HEK293 (cell line): ENCODE measurements around the gene SLC38A10.

Experiments
- CTCF ChIA-PET: fragments of 350-600 bp; formaldehyde crosslinking; extraction: SDS; loops from one replicate; lab custom pipeline; 2021; ENCODE audit warnings: antibody characterized with exemption; lab: Yijun Ruan, JAX
- POLR2A ChIA-PET: fragments of 300-600 bp; formaldehyde crosslinking; extraction: SDS; loops from one replicate; lab custom pipeline; 2020; ENCODE audit warnings: antibody characterized with exemption, inconsistent platforms; lab: Yijun Ruan, JAX
- H3K27ac ChIP-seq: fragments of 200-500 bp; sonication (Bioruptor generic); 2 replicates; pipeline ENCODE4 v1.5.1; 2014; ENCODE audit warnings: low read depth, low read length, control low read depth, inconsistent platforms; ENCODE audit errors: extremely low read depth
- H3K36me3 ChIP-seq, 2 experiments: fragments of 200-500 bp in 1 of 2; sonication (Bioruptor generic) in 1 of 2; 1 replicate in 1 of 2; 2 replicates in 1 of 2; pipeline ENCODE4 v1.5.1; 2014 to 2017; ENCODE audit warnings: inconsistent platforms in 2 of 2, low read length in 2 of 2; ENCODE audit not compliant: control insufficient read depth in 2 of 2, insufficient read depth in 1 of 2
- H3K4me1 ChIP-seq: fragments of 200-500 bp; sonication (Bioruptor generic); 2 replicates; pipeline ENCODE4 v1.5.1; 2014; ENCODE audit warnings: mild to moderate bottlenecking, low read length, inconsistent platforms; ENCODE audit not compliant: control insufficient read depth, insufficient read depth
- H3K4me3 ChIP-seq: 2 replicates; pipeline ENCODE4 v1.5.1; 2011; ENCODE audit warnings: low read depth, mild to moderate bottlenecking, control low read depth, low read length, moderate library complexity
- H3K9me3 ChIP-seq: fragments of 200-500 bp; sonication (Bioruptor generic); 2 replicates; pipeline ENCODE4 v1.5.1; 2014; ENCODE audit warnings: low read depth, low read length, inconsistent platforms; ENCODE audit not compliant: control insufficient read depth, insufficient read depth
- ATF2 ChIP-seq: fragments of 450-650 bp; formaldehyde crosslinking; IDR thresholded peaks from 2 replicates; pipeline ENCODE4 v1.5.1; 2016; ENCODE audit warnings: missing biosample characterization, missing genetic modification characterization, low read depth
- ZBTB20 ChIP-seq: fragments of 450-650 bp; formaldehyde crosslinking; IDR thresholded peaks from 2 replicates; pipeline ENCODE4 v1.5.1; 2016; ENCODE audit warnings: missing biosample characterization, missing genetic modification characterization
- ZBTB26 ChIP-seq: fragments of 450-650 bp; formaldehyde crosslinking; optimal IDR thresholded peaks from 2 replicates; pipeline ENCODE3; 2016; ENCODE audit warnings: missing biosample characterization, mild to moderate bottlenecking, missing genetic modification characterization
- ZBTB49 ChIP-seq: fragments of 450-650 bp; formaldehyde crosslinking; IDR thresholded peaks from 2 replicates; pipeline ENCODE4 v1.5.1; 2016; ENCODE audit warnings: missing biosample characterization, missing genetic modification characterization, low read depth
- ZNF248 ChIP-seq: fragments of 450-650 bp; formaldehyde crosslinking; IDR thresholded peaks from 2 replicates; pipeline ENCODE4 v1.5.1; 2017; ENCODE audit warnings: missing biosample characterization, missing genetic modification characterization
- ZNF274 ChIP-seq, 2 experiments: fragments of 200-500 bp in 1 of 2; fragments of 450-650 bp in 1 of 2; sonication (Bioruptor generic) in 1 of 2; formaldehyde crosslinking in 1 of 2; IDR thresholded peaks; 2 replicates each; pipeline versions ENCODE4 v1.5.1 to v1.6.1; 2014 to 2016; ENCODE audit warnings: borderline replicate concordance in 1 of 2, inconsistent platforms in 1 of 2, low read length in 1 of 2, missing biosample characterization in 1 of 2, missing genetic modification characterization in 1 of 2
- ZNF280D ChIP-seq: fragments of 450-650 bp; formaldehyde crosslinking; IDR thresholded peaks from 2 replicates; pipeline ENCODE4 v1.5.1; 2016; ENCODE audit warnings: missing biosample characterization, missing genetic modification characterization
- ZNF362 ChIP-seq: fragments of 450-650 bp; formaldehyde crosslinking; IDR thresholded peaks from 2 replicates; pipeline ENCODE4 v1.5.1; 2016; ENCODE audit warnings: missing biosample characterization, missing genetic modification characterization
- ZNF560 ChIP-seq: fragments of 450-650 bp; formaldehyde crosslinking; IDR thresholded peaks from 2 replicates; pipeline ENCODE4 v1.5.1; 2017; ENCODE audit warnings: missing biosample characterization, missing genetic modification characterization, borderline replicate concordance
- ZNF600 ChIP-seq: fragments of 450-650 bp; formaldehyde crosslinking; IDR thresholded peaks from 2 replicates; pipeline ENCODE4 v1.5.1; 2016; ENCODE audit warnings: missing biosample characterization, missing genetic modification characterization
- ZNF76 ChIP-seq: fragments of 450-650 bp; formaldehyde crosslinking; IDR thresholded peaks from 2 replicates; pipeline ENCODE4; 2016; ENCODE audit warnings: low read depth, missing biosample characterization, missing genetic modification characterization, borderline replicate concordance
- ZSCAN4 ChIP-seq: fragments of 450-650 bp; formaldehyde crosslinking; IDR thresholded peaks from 2 replicates; pipeline ENCODE4 v1.5.1; 2017; ENCODE audit warnings: missing biosample characterization, missing genetic modification characterization

The SLC38A10 gene

GRCh38 chr17:81204578-81204977 is 90.5 kb downstream of the SLC38A10 start (continued):
- TF ChIP-seq ZNF362 (tag by site-specific recombination) (no peak), ZNF600 (peak; percentile 43), ZBTB26 (tag by site-specific recombination) (no peak), ZNF280D (tag by site-specific recombination) (no peak), ATF2 (tag by site-specific recombination) (no peak)

- no peaks in the 10 kb centered on the region for H3K9me3 ChIP-seq
- ChIA-PET POLR2A (interaction anchor here (1.0 kb wide), 1 partner anchor 12 kb away, joined by 3 read pairs; no protein-coding TSS in a partner anchor), CTCF (no interaction called here)
- TF ChIP-seq ZBTB20 (tag by site-specific recombination), result no peak
- TF ChIP-seq ZNF248 (tag by site-specific recombination), result no peak
- TF ChIP-seq ZBTB49 (tag by site-specific recombination), result no peak
- no peak for TF ChIP-seq ZNF560
- no peak for TF ChIP-seq ZNF274 (IDR thresholded peaks at IDR 0.05; ENCODE audit: low read length)
- no peak for TF ChIP-seq ZNF274 (tag by site-specific recombination; IDR thresholded peaks at IDR 0.05; ENCODE audit: borderline replicate concordance)
- no peak for TF ChIP-seq ZNF76 (tag by site-specific recombination)
- TF ChIP-seq ZSCAN4, result no peak
- no peak overlapping the region for H3K4me3 ChIP-seq
- H3K4me1 ChIP-seq, result no peaks in the 10 kb centered on the region
- H3K36me3 ChIP-seq, result peaks cover 17 to 69% of the 10 kb centered on the region in 2 experiments; a peak in 2 of 3 replicates
- H3K27ac ChIP-seq, result no peak overlapping the region
Observed at GRCh38 chr17:81203136-81203535, 92.0 kb downstream of the SLC38A10 start.
